Femur (tissue), 1 donor: ENCODE data around the gene MEN1.

Experiments used
- DNase-seq: peaks from one replicate; pipeline ENCODE4 v3.0.0-alpha.2; 2017

MEN1 gene

DNA sequence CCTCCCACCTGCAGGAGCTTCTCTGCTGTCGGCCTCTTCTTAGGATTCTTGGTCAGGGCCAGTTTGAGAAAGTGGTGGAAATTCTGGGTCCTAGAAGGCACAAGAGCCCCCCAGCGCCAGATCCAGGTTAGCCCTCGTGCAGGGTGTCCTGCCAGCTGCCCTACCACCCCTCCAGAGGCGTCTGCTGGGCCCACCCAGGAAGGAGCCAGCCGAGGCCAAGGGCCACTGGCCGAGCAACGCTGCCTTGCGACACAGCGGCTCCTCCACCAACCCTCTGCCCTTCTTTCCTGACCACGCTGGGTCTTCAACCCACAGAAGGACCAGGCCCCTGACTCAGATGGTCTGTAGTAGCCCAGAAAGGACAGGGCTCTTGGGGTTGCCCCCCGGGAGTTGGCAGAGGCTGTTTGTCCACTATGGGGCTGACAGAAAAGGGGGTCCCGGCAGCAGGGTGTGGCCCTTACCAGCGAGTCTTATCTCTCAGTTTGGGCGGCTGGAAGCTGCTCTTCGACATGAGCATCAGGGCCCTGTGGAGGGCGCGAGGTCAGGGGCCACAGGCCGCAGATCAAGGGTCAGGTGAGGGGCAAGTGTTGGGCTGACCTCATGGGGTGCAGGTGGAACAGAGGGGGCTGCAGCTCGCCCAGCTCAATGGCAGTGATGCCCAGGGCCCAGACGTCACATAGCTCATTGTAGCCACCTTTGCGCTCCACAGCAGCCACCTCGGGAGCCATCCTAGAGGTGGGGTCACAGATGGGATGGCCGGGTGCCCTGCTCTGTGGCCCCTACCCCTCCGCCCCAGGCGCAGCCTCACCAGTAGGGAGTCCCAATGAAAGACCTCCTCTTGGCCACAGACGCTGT, 9.8 kb downstream of the MEN1 start:
- no peak for DNase-seq

DNA sequence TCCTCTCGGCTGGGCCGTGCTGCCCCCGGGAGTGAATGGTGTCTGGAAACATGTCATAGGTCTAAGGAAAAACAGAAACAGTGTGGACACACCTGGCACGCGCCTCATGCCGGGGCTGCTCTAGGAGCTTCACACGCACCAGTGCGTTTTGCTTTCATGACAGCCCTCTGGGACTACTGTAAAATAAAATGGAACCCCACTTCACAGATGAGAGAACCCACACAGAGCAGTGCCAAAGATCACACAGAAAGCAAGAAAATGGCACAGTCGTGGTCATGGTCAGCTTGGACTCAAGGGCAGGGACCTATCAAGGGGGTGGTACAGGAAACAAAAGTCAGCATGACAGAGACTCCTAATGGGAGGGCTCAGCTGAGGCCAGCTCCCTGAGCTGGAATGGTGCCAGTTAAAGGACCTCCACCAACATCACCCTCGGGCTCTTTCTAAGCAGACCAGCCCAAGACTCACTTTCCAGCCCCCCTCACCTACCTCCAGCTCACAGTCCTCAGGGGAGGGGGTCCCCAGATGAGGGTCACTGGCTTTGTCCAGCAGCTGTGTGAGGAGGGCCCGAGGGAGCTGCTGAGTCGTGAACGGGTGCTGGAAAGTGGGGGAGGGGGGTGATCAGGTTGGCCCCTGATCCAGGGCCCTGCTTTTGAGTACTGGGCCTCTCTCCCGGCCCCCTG, 10.6 kb downstream of the MEN1 start:
- DNase-seq, result no peak

DNA sequence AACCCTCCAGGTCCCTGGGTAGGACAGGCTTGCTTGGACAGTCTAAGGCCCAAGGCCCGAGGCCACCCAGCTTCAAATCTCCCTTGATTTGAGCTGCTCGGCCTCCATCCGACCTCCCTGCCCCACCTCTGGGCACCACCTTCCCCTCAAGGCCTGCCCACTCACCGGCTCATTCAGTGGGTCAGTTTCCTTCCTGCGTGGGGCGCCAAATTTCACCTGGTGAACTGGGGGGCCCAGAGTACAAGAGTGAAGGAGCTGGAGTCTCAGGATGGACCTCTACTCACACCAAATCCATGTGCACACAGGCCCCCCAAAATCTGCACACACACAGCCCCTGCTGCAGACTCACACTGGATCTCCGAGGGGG, 11.1 kb downstream of the MEN1 start:
- DNase-seq, result no peak

DNA sequence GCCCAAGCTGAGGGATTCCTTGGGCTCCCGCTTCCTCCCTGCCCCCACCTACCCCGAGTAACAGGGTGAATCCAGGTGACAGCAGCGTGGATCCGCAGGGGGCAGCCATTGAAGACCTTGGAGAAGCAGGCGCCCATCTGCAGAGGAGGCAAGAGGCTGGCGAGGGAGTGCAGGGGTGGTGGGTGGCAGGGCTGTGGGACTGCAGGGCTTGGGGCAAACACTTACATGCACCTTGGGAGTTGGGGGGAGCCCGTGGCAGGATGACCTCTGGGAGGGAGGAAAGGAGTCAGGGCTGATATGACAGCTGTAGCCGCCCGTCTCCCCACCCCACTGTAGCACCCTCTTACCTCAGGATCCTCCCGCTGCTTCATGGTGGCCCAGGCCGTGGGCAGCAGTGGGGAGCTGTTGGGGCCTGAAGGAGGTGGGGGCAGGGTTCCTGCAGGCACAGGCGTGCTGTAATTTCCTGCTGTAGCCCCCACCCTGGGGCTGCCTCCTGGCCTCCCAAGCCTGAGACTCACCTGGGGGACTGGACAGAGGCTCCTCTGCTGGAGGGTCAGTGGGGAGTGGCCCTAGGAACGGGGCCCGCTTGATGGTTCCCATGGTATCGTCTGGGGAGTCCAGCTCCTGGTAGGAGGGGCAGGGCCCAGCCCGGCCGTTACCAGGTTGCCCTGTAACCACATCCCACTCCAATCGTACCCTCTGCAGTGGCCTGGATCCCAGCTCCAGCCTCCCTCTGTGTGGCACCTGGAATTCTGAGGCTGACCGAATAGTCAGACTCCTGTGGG, 13.4 kb downstream of the MEN1 start:
- DNase-seq, result no peak

DNA sequence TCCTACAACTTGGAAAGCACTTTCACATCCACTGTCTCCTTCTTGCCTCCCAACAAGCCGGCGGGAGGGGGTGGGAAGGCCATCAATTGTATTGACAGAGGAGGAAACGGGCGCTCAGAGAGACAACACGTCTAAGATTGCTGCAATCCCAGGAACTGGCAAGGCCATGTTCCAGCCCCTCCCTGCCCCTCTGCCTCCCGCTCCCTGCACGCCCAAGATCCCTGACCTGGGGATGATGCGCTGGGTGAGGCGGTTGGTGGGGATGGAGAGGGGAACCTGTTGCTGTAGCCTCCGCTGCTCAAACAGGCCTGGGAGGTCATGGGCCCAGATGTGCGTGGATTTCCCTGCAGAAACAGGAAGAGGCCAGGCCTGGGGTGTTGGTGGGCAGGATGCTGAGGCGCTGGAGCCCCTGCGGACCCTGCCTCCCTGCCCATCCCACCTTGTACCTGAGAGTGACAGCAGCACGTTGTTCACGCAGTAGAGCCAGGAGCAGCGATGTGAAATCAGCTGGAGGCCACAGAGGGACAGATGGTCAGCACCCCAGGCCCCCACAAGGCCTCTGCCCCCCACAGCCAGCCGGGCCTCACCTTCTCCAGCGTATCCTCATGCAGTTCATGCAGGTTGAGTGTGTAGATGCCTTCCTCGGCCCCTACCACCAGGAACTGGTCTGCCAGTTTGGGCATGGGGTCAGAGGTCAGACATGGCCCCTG, 14.1 kb downstream of the MEN1 start:
- DNase-seq, result no peak

DNA sequence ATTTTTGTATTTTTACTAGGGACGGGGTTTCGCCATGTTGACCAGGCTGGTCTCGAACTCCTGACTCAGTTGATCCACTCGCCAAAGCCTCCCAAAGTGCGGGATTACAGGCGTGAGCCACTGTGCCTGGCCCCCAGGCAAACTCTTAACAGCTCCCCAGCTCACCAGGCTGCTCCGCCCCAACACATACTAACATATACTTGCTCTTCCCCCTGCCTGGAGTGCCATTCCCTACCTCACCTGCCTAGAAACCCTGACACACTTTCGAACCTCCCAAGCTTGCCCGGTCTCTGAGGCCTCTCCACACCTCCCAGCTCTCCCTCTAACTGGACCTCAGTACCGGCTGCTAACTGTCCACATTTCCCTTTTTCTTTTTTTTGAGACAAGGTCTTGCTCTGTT, 15.8 kb downstream of the MEN1 start:
- DNase-seq, result no peak

DNA sequence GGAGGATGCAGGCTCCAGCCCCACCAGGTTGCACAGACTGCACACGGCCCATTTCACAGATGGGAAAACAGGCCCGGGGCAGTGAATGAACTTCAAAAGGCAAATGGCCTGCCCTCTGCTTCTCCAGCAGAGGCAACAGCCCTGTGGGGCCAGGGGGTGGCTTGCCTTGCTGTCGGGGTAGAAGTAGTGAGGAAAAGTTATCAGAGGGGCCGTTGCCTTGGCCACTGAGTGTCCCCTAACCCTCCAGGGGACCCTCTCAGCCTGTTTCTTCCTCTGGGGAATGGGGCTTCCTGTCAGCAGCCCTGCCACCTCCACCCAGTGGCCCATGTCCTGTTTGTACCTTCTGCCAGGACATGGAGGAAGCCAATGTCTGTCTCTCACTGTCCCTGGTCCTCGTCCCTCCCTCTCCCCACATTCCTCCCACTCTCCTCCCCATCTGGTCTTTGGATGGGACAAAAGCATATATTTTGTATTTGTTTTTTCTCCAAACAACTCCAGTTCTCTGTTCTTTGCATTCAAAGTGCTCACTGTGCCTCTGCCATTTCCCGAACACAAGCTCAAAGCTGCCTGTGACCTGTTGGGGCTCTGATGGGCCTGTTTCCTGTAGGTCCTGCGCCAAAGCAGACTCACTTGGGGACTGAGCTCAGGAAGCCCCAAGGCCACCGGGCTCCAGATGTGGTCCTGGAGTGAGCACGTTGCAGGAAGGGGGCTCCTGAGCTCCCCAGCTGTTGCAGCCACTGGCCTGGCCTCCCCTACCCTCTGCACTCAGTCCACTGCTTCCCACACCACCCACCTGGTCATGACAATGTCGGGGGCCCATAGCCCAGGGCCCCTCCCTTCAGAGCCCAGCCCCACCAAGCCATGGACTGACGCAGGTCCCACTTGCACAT, 16.8 kb downstream of the MEN1 start:
- DNase-seq, result peak; percentile 49

DNA sequence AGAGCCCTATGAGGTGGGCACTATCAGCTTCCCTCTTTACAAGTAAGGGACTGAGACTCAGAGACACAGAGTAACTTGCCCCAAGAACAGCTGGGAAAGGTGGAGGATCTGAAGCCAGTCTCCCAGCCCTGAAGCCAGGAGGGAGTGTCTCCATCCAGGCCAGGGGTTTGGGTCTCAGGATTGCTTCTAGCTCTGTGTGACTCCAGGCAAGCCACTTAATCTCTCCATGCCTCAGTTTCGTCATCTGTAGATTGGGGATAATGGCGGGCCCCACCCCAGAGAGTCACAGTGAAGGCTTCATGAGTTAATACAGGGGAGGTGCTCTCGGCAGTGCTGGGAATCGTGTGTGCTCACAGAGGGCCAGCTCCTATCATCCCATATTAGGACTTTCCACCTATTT, 17.9 kb downstream of the MEN1 start:
- no peak for DNase-seq

DNA sequence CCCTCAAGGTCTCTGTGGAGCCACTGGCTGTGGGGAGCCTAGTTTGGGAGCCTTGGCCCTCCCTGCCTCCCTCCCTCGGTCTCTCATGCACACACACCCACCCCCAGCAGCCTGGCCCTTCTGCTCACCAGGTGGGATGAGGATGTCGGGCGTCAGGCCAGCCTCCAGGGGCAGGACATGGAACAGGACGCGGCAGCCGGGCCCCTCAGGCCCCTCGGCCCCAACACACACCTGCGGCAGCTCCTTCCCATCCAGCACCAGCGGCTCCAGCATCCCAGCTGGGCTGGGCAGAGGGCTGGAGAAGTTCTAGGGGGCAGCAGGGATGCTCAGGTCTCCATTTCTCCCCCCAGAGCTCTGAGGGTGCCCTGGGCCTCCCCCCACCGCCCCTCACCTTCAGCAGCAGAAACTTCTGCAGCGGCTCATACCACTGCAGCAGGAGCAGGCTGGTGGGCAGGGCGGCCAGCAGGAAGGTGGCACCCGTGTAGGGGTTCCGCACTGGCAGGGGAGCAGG, 18.5 kb downstream of the MEN1 start:
- DNase-seq, result no peak

DNA sequence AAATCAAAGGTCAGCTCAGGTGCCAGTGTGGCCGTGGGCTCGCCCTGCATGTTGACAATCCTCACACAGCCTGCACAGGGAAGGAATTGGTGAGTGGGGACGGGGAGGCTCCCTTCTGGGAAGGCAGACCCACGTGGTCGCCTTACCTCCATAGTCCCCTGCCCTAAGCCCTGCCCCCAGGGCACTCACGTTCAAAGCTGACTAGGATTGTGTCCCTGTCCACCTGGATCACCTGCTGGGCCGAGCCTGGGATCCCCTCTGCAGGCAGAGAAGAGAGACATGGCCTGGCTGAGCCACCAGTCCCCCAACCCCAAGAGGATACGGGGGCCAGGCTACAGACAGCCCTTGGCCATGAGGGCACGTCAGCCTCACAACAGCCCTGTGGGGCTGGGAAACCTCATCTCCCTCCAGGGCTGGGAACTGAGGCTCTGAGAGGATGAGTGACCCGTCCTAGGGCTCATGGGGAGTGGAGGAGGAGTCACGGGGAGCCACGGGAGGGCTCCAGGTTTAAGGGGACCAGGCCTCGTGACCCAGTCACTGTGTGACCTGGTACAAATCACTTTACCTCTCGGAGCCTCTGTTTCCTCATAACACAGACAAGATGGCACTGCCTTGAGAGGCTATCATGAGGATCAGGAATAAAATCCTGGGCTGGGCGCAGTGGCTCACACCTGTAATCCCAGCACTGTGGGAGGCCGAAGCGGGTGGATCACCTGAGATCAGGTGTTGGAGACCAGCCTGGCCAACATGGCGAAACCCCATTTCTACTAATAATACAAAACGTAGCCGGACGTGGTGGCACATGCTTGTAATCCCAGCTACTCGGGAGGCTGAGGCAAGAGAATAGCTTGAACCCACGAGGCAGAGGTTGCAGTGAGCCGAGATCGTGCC, 19.9 kb downstream of the MEN1 start:
- no peak for DNase-seq

DNA sequence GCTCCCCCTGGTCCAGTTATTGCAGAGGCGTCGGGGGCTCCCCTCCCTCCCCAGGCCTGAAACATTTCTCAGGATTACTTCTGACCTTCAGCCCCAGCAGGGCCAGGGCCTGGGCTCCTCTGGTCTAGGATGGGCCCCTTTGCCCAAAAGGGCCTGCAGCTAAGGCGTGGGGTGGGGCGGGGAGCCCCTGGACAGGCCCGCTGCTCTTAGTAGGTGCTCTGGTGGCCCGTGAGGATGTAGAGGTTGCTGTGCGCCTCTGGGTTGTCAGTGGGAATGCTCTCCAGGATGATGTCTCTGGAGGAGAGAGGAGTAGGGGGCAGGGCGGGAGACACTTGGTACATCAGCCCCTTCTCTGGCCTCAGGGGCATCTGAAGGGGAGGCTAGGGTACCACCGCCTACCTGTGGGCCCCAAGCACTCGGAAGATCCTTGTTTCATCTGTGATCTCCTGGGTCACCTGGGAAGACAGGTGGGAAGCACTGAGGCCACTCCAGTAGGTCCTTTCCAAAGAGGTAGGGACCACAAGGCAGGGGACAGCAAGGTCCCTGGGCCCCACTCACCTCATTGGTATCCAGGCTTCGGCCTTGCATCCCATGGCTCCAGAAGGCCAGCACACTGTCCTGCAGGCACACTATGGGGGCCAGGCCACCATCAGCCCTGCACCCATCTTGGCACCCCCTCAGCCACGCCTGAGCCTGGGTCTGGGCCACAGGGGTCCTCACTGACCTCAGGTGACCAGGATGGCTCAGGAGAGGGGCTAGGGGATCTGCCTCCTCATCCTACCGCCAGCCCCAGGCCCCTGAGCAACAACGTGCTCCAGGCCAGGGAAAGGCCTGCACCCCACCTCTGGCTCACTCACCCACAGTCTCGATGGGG, 20.8 kb downstream of the MEN1 start:
- no peak for DNase-seq

DNA sequence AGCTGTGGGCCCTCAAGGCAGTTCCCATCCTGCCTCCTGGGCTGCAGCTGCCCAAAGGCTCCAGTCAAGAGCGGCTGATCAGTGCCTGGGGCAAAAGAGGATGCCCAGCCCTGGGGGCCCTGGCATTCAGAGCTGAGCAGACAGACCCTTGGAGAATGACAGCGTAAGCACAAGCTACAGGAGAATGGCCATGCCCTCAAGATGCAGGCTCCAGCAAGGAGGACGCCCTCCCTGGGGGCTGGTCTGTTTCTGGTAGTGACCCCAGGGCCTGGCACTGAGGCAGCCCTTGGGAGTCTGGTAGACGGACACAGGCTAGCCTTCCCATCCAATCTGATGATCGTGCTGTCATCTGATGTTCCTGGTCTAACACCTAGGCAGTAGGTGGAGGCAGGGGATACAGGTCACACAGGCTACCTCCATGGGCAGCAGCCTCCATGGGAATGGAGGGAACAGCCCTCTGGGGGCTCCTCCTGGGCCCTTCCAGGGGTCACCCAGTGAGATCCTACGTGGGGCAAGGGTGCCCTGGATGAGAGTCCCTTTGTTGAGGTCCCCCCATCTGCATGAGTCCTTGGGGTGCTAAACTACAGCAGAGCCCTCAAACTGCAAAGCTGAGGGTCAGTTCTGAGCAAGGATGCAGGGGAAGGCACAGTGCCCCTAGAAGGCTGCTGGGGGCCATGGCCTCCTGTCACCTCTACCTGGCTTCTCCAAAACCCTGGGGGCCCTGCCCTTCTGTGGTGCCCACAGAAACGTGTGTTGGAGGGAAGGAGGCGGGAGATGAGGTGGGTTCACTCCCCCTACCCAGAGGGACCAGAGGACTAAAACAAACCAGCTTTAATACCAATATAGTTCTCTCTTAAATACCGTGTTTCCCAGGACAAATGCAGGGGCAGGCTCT, 21.8 kb downstream of the MEN1 start:
- no peak for DNase-seq

DNA sequence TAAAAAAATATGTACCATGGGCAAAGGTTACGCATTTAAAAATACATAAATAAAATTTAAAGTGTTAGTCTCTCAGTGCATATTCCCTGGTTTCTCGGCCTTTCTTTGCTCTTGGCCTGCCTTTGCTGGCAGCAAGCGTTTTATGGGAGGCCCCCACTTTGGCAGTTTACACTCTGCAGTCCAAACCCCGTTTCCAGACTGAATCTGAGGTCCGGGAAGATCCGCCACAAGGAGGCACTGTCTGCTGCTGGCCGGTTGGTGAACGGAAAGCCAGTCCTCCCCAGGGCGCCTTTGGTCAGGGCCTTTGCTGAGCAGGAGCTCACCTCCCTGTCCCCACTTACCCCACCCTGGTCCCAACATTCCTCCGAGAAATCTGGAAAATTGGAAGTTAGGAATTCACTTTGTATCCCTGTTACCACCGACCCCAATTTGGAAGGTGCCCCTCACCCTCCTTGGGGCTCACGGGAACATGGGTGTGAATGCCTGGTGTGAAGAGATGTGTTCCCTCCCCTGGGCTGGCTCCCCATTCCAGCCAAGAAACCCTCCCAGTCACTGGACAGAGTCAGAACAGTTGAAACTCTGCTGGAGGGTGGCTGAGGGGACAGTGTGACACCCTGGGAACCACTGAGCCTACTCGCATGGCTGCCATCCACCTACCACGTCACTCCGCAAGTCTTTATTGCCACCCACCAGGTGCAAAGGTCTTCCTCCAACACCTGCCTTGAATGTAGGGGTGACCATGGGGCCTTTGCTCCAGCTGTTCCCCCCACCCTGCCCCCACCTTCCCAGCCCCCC, 22.6 kb downstream of the MEN1 start:
- DNase-seq, result peak; percentile 73

DNA sequence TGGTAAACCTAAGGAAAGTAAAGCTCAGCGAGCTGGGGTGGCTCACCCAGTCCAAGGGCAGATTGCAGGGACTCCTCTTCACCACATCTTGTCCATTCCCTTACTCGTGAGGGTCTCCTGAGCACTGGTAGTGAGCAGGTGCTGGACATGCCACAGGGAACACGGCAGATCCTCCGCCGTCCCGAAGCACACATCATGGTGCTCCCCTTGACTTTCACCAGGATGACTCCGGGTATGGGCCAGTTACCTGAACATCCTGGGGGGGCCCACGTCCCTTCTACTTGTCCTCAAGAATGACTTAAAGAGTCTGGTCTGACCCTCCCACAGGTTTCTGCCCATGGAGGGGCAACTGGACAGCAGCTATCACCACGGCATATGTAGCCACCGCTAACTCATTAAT, 24.0 kb downstream of the MEN1 start:
- no peak for DNase-seq

DNA sequence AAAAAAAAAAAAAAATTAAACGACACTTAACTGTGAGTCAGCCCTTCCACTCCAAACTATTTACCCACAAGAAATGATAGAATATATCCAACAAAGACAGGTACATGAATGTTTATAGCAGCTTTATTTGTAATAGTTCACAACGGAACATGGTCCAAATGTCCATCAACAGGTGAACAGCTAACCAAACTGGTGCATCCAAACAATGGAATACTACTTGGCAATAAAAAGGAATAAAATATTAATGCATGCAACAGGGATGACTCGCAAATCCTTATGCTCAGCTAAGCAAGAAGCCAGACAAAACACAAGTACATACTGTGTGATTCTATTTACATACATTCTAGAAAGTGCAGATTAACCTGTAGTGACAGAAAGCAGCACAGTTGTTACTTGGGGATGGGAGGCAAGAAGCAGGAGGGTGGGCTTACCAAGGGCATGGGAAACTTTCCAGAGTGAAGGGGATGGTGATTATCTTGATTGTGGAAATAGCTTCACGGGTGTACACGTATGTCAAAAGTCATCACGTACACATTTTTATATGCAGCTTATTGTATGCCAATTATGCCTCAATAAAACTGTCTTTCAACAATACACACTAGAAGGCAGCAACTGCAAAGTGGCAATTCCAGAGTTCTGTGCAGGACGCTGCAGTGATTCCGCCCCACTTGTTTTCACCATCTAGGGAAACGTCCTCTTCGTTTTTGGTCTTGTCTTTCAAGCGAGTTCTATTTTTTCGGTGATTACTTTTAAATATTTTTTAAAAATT, 25.4 kb downstream of the MEN1 start:
- no peak for DNase-seq

DNA sequence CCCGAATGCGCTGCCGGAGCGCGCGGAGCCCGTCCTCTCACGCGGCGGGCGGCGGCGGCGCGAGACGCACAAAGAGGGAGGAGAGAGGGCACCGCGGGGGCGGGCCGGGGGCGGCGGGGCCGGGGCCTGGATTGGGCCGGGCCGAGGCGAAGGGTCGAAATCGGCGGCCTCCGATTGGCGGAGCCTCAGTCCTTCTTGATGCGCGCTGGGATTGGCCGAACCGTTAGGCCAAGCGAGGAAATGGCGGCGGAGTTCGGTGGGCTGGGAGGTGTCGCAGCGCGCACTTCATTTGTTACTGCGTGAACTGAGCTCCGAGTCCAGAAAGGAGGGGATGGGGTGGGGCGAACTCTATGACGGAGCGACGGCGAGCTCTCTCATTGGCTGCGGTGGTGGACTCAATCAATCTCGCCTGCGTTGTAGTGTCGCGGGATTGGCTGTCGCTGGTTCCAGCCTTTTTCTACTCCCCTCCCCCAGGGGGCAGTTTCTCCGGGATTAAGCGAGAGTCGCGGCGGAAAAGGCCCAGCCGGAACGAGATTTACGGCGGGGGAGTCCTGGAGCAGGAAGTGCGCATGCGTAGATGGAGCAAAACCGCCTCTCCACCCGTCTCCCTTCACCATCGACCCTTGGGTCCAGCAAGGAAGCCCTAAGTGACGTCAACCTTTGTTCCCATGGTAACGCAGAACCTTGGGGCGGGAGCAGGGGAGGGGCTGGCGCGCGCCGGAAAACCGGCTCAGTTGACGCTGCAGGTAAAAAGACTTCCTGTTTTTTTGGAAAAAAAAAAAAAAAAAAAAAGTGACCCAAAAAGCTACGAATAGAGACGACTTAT, 31.7 kb downstream of the MEN1 start, which contains the start of gene SF1:
Gene SF1, minus strand, starts transcription at position 70 of the 826 bp plus-strand sequence. CDS start 150 bp downstream, outside the sequence.
- DNase-seq, result peak; percentile 100
